ENCODE measurements around the gene TSEN2.

DNA sequence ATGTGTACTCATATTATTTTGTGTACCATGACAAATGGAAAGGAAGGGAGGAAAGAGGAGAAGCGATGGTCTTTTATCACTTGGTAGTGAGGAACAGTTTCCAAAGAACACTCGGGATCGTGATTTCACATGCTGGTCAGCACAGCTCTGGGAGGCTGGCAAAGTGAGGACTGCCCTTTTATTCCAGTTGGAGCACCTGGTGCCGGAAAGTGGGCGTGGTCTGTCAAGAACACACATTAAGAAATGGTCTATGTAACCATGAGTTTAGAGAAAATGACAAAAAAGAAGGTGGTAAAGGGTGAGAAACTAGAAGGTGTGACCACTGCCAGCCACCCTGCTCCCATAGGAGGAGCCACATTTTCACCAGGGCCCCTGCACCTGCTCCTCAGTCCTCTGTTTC, 7.0 kb upstream of the TSEN2 start:
- TF ChIP-seq POLR2A (IDR thresholded peaks at IDR 0.05), result no peak
- TF ChIP-seq, protein P1, sequence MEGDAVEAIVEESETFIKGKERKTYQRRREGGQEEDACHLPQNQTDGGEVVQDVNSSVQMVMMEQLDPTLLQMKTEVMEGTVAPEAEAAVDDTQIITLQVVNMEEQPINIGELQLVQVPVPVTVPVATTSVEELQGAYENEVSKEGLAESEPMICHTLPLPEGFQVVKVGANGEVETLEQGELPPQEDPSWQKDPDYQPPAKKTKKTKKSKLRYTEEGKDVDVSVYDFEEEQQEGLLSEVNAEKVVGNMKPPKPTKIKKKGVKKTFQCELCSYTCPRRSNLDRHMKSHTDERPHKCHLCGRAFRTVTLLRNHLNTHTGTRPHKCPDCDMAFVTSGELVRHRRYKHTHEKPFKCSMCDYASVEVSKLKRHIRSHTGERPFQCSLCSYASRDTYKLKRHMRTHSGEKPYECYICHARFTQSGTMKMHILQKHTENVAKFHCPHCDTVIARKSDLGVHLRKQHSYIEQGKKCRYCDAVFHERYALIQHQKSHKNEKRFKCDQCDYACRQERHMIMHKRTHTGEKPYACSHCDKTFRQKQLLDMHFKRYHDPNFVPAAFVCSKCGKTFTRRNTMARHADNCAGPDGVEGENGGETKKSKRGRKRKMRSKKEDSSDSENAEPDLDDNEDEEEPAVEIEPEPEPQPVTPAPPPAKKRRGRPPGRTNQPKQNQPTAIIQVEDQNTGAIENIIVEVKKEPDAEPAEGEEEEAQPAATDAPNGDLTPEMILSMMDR (IDR thresholded peaks at IDR 0.05), result no peak
